Esophagus squamous epithelium (tissue), 4 donors: ENCODE measurements around the gene RXFP3.

Experiments used
- POLR2A ChIP-seq, 4 donors: fragments of 450-650 bp; IDR thresholded peaks; one replicate each; pipeline ENCODE4 v1.6.1; 2017; ENCODE audit warnings: antibody characterized with exemption in 4 of 4, mild to moderate bottlenecking in 4 of 4, moderate library complexity in 3 of 4
- TF ChIP-seq, protein P1 (sequence below), 6 experiments: fragments of 450-650 bp in 4 of 6; fragments of 200-600 bp in 2 of 6; sonication (generic) in 2 of 6; IDR thresholded peaks; one replicate each; pipeline ENCODE4 v1.5.1; 2016 to 2019; ENCODE audit warnings: antibody characterized with exemption in 6 of 6, mild to moderate bottlenecking in 4 of 6, moderate library complexity in 4 of 6

DNA sequence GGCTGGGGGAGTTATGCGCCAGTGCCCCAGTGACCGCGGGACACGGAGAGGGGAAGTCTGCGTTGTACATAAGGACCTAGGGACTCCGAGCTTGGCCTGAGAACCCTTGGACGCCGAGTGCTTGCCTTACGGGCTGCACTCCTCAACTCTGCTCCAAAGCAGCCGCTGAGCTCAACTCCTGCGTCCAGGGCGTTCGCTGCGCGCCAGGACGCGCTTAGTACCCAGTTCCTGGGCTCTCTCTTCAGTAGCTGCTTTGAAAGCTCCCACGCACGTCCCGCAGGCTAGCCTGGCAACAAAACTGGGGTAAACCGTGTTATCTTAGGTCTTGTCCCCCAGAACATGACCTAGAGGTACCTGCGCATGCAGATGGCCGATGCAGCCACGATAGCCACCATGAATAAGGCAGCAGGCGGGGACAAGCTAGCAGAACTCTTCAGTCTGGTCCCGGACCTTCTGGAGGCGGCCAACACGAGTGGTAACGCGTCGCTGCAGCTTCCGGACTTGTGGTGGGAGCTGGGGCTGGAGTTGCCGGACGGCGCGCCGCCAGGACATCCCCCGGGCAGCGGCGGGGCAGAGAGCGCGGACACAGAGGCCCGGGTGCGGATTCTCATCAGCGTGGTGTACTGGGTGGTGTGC, at the start of gene RXFP3:
- no peak for TF ChIP-seq POLR2A (IDR thresholded peaks at IDR 0.05)
- TF ChIP-seq, protein P1, sequence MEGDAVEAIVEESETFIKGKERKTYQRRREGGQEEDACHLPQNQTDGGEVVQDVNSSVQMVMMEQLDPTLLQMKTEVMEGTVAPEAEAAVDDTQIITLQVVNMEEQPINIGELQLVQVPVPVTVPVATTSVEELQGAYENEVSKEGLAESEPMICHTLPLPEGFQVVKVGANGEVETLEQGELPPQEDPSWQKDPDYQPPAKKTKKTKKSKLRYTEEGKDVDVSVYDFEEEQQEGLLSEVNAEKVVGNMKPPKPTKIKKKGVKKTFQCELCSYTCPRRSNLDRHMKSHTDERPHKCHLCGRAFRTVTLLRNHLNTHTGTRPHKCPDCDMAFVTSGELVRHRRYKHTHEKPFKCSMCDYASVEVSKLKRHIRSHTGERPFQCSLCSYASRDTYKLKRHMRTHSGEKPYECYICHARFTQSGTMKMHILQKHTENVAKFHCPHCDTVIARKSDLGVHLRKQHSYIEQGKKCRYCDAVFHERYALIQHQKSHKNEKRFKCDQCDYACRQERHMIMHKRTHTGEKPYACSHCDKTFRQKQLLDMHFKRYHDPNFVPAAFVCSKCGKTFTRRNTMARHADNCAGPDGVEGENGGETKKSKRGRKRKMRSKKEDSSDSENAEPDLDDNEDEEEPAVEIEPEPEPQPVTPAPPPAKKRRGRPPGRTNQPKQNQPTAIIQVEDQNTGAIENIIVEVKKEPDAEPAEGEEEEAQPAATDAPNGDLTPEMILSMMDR (IDR thresholded peaks at IDR 0.05) = no peak
